Transverse colon (tissue), 4 donors: ENCODE results near the gene SEC22A. TPM values are rescaled to one million over a fixed set of nuclear protein-coding genes. Genes with fewer than 3 reads are reported as not detected.

Experiments
- DNase-seq: peaks from one replicate; pipeline ENCODE4 v3.0.0-alpha.2; 2019
- H3K27ac ChIP-seq, 4 donors: fragments of 200-600 bp; sonication (generic); 2 replicates each; pipeline ENCODE4 v1.5.1; 2016 to 2018; ENCODE audit warnings: inconsistent platforms in 4 of 4
- H3K27me3 ChIP-seq: fragments of 200-600 bp; sonication (generic); 2 replicates; pipeline ENCODE4 v1.5.1; 2017; ENCODE audit warnings: inconsistent platforms
- H3K36me3 ChIP-seq, 4 donors: fragments of 200-600 bp; sonication (generic); 2 replicates each; pipeline ENCODE4 v1.5.1; 2017 to 2019; ENCODE audit warnings: inconsistent platforms in 4 of 4
- H3K4me1 ChIP-seq, 4 donors: fragments of 200-600 bp; sonication (generic); 2 replicates each; pipeline ENCODE4 v1.5.1; 2017 to 2020; ENCODE audit warnings: inconsistent platforms in 4 of 4
- H3K4me3 ChIP-seq, 4 donors: fragments of 200-600 bp; sonication (generic); 1 replicate in 1 of 4; 2 replicates in 3 of 4; pipeline versions ENCODE4 v1.5.1 to v1.6.1; 2017 to 2019; ENCODE audit warnings: inconsistent platforms in 4 of 4
- H3K9me3 ChIP-seq, 2 donors: fragments of 200-600 bp; sonication (generic); 2 replicates each; pipeline ENCODE4 v1.5.1; 2017 to 2019; ENCODE audit warnings: inconsistent platforms in 2 of 2
- EP300 ChIP-seq: sonication (generic); formaldehyde crosslinking; IDR thresholded peaks from one replicate; pipeline ENCODE4 v1.6.1; 2017; ENCODE audit warnings: antibody characterized with exemption, low read depth
- POLR2A ChIP-seq: fragments of 450-650 bp; IDR thresholded peaks from one replicate; pipeline ENCODE4 v1.6.1; 2016; ENCODE audit warnings: antibody characterized with exemption, mild to moderate bottlenecking, moderate library complexity
- POLR2AphosphoS5 ChIP-seq, 3 donors: sonication (generic); formaldehyde crosslinking; IDR thresholded peaks; one replicate each; pipeline ENCODE4 v1.6.1; 2016; ENCODE audit warnings: antibody characterized with exemption in 3 of 3
- WGBS, 2 donors: methylation state at CpG; one replicate each; pipeline ENCODE4 v1.1.5; 2018; ENCODE audit warnings: low coverage in 1 of 2; 5-methylcytosine and 5-hydroxymethylcytosine counted together
- in situ Hi-C, 4 donors: fragments of 200-750 bp; cut with MboI; loops; one replicate each; pipeline versions ENCODE4 v1.15.0 to v1.15.1; 2017; ENCODE audit warnings: low sequenced_read_pairs in 3 of 4, low pct_ligation_motif_present in 1 of 4, low pct_unique_long_range_greater_than_20kb in 1 of 4
- intact Hi-C: fragments of 100-400 bp; cut with DNase I; formaldehyde crosslinking; loops from one replicate; pipeline ENCODE4 v1.15.1; 2023; ENCODE audit warnings: low total_unique reads
- total RNA-seq, 4 donors: library from RNA; depleted of rRNA; stranded (reverse); fragments of >200 nt; gene quantifications; one replicate each; pipeline ENCODE4 v1.1.0, GENCODE V29; 2016
- TF ChIP-seq, protein P1 (sequence below), 5 experiments: fragments of 200-600 bp in 3 of 5; fragments of 450-650 bp in 2 of 5; sonication (generic) in 3 of 5; IDR thresholded peaks; 1 replicate in 2 of 5; 2 replicates in 3 of 5; pipeline ENCODE4 v1.5.1; 2016 to 2017; ENCODE audit warnings: antibody characterized with exemption in 5 of 5, inconsistent platforms in 3 of 5, mild to moderate bottlenecking in 2 of 5, moderate library complexity in 1 of 5

SEC22A gene
- total RNA-seq, 4 donors from 2014 or later, result 4.5 to 33.8 (median 17.6) TPM

- in situ Hi-C loops (no loop called here), intact Hi-C loops (no loop called here)
- no peak for DNase-seq
- 88 to 92% methylated on average over 8 to 17 of the region's 17 CpGs for WGBS, 2 donors
- H3K36me3 ChIP-seq, result no peaks in the 10 kb centered on the region
- no peak overlapping the region for H3K27ac ChIP-seq
- no peaks in the 10 kb centered on the region for H3K9me3 ChIP-seq
- H3K4me1 ChIP-seq, result no peaks in the 10 kb centered on the region
- H3K27me3 ChIP-seq, result no peaks in the 10 kb centered on the region
- H3K4me3 ChIP-seq, result no peak overlapping the region
- no peak for TF ChIP-seq POLR2AphosphoS5 (IDR thresholded peaks at IDR 0.05)
- no peak for TF ChIP-seq EP300
- TF ChIP-seq, protein P1, sequence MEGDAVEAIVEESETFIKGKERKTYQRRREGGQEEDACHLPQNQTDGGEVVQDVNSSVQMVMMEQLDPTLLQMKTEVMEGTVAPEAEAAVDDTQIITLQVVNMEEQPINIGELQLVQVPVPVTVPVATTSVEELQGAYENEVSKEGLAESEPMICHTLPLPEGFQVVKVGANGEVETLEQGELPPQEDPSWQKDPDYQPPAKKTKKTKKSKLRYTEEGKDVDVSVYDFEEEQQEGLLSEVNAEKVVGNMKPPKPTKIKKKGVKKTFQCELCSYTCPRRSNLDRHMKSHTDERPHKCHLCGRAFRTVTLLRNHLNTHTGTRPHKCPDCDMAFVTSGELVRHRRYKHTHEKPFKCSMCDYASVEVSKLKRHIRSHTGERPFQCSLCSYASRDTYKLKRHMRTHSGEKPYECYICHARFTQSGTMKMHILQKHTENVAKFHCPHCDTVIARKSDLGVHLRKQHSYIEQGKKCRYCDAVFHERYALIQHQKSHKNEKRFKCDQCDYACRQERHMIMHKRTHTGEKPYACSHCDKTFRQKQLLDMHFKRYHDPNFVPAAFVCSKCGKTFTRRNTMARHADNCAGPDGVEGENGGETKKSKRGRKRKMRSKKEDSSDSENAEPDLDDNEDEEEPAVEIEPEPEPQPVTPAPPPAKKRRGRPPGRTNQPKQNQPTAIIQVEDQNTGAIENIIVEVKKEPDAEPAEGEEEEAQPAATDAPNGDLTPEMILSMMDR (IDR thresholded peaks at IDR 0.05), result no peak
- no peak for TF ChIP-seq POLR2A
Measured at GRCh38 chr3:123283657-123284398, 82.1 kb downstream of the SEC22A start.

GRCh38 chr3:123284399-123285010, 82.8 kb downstream of the SEC22A start:
- intact Hi-C loops (no loop called here), in situ Hi-C loops (no loop called here)
- Histone ChIP-seq H3K9me3 (no peaks in the 10 kb centered on the region), H3K27me3 (no peaks in the 10 kb centered on the region), H3K27ac (no peak overlapping the region), H3K36me3 (no peaks in the 10 kb centered on the region), H3K4me3 (no peak overlapping the region), H3K4me1 (no peaks in the 10 kb centered on the region)
- no peak for DNase-seq
- TF ChIP-seq POLR2AphosphoS5 (IDR thresholded peaks at IDR 0.05) (no peak), POLR2A (no peak), EP300 (no peak)
- TF ChIP-seq, protein P1 (IDR thresholded peaks at IDR 0.05), result no peak
- WGBS, 2 donors, result 78% methylated on average over 7 of the region's 18 CpGs; no CpG with 5 or more reads in 1 of the 2 donors

GRCh38 chr3:123285066-123285465, 83.3 kb downstream of the SEC22A start:
- intact Hi-C loops, result no loop called here
- Histone ChIP-seq H3K27ac (no peak overlapping the region), H3K36me3 (no peaks in the 10 kb centered on the region), H3K27me3 (no peaks in the 10 kb centered on the region), H3K4me3 (no peak overlapping the region), H3K4me1 (no peaks in the 10 kb centered on the region), H3K9me3 (no peaks in the 10 kb centered on the region)
- TF ChIP-seq, protein P1 (IDR thresholded peaks at IDR 0.05), result no peak
- TF ChIP-seq POLR2A, result no peak
- no peak for TF ChIP-seq POLR2AphosphoS5 (IDR thresholded peaks at IDR 0.05)
- no peak for TF ChIP-seq EP300
- DNase-seq, result no peak
- in situ Hi-C loops, result no loop called here
- 50 to 81% methylated on average over 2 to 9 of the region's 9 CpGs for WGBS, 2 donors

- WGBS, 2 donors, result 92% methylated on average over 3 of the region's 4 CpGs; no CpG with 5 or more reads in 1 of the 2 donors
- no peak for DNase-seq
- Histone ChIP-seq H3K4me3 (no peak overlapping the region), H3K27me3 (no peaks in the 10 kb centered on the region), H3K27ac (no peak overlapping the region), H3K9me3 (no peaks in the 10 kb centered on the region), H3K36me3 (no peaks in the 10 kb centered on the region), H3K4me1 (no peaks in the 10 kb centered on the region)
- intact Hi-C loops, result no loop called here
- TF ChIP-seq POLR2A (no peak), EP300 (no peak), POLR2AphosphoS5 (IDR thresholded peaks at IDR 0.05) (no peak)
- TF ChIP-seq, protein P1 (IDR thresholded peaks at IDR 0.05), result no peak
- in situ Hi-C loops, result no loop called here
Measured at GRCh38 chr3:123285479-123285878, 83.7 kb downstream of the SEC22A start.
